Stomach (tissue), 9 donors: Measurements from ENCODE around the gene SLC12A7. TPM values are rescaled to one million over a fixed set of nuclear protein-coding genes. Genes with fewer than 3 reads are reported as not detected.

ENCODE experiments used
- DNase-seq, 2 donors: peaks; one replicate each; pipeline versions ENCODE4 v3.0.0 to v3.0.0-alpha.2; 2013 to 2019
- H3K27ac ChIP-seq, 5 donors: fragments of 200-600 bp in 4 of 5; sonication (generic) in 4 of 5; one replicate each; pipeline ENCODE4 v1.5.1; 2013 to 2019; ENCODE audit warnings: mild to moderate bottlenecking in 1 of 5, moderate library complexity in 1 of 5
- H3K27me3 ChIP-seq, 3 donors: fragments of 200-600 bp; sonication (generic); one replicate each; pipeline ENCODE4 v1.5.1; 2017 to 2019; ENCODE audit warnings: mixed run types in 1 of 3
- H3K36me3 ChIP-seq, 4 donors: fragments of 200-600 bp; sonication (generic); 1 replicate in 3 of 4; 2 replicates in 1 of 4; pipeline ENCODE4 v1.5.1; 2016 to 2019
- H3K4me1 ChIP-seq, 4 donors: fragments of 200-600 bp; sonication (generic); one replicate each; pipeline ENCODE4 v1.5.1; 2016 to 2019
- H3K4me3 ChIP-seq, 4 donors: fragments of 200-600 bp; sonication (generic) in 3 of 4; one replicate each; pipeline ENCODE4 v1.5.1; 2016 to 2019; ENCODE audit warnings: mild to moderate bottlenecking in 1 of 4
- H3K9me3 ChIP-seq, 4 donors: fragments of 200-600 bp; sonication (generic); one replicate each; pipeline ENCODE4 v1.5.1; 2016 to 2019
- CTCF ChIP-seq, 7 experiments: fragments of 450-650 bp in 4 of 7; fragments of 200-600 bp in 3 of 7; sonication (generic) in 3 of 7; IDR thresholded peaks; one replicate each; pipeline ENCODE4 v1.5.1; 2016 to 2019; ENCODE audit warnings: antibody characterized with exemption in 7 of 7, control low read depth in 2 of 7, mild to moderate bottlenecking in 1 of 7
- EP300 ChIP-seq: sonication (generic); formaldehyde crosslinking; IDR thresholded peaks from one replicate; pipeline ENCODE4 v1.6.1; 2017; ENCODE audit warnings: antibody characterized with exemption
- POLR2A ChIP-seq, 4 donors: fragments of 450-650 bp; IDR thresholded peaks; one replicate each; pipeline ENCODE4 v1.6.1; 2016; ENCODE audit warnings: antibody characterized with exemption in 4 of 4, control low read depth in 2 of 4, mild to moderate bottlenecking in 1 of 4, moderate library complexity in 1 of 4
- POLR2AphosphoS5 ChIP-seq, 3 donors: sonication (generic); formaldehyde crosslinking; IDR thresholded peaks; one replicate each; pipeline ENCODE4 v1.6.1; 2016; ENCODE audit warnings: antibody characterized with exemption in 3 of 3
- WGBS, 5 donors: extraction: QIAGEN DNeasy Blood & Tissue Kit in 3 of 5; methylation state at CpG; one replicate each; pipeline versions ENCODE4 v1.1.5 to v1.1.7; 2013 to 2018; 5-methylcytosine and 5-hydroxymethylcytosine counted together
- intact Hi-C: fragments of 100-400 bp; cut with DNase I; formaldehyde crosslinking; loops from one replicate; pipeline ENCODE4 v1.15.1; 2023; ENCODE audit warnings: low total_unique reads
- polyA plus RNA-seq, 3 donors: library from polyadenylated mRNA; stranded (reverse); fragments of 200-250 nt; gene quantifications; one replicate each; pipeline ENCODE4 v1.2.3, GENCODE V29; 2013
- total RNA-seq, 5 donors: library from RNA; depleted of rRNA; stranded (reverse); fragments of >200 nt; gene quantifications; one replicate each; pipeline versions ENCODE4 v1.1.0 to v1.2.3, GENCODE V29; 2014 to 2016
- donor health status: healthy with polysubstance abuse.
- donor health status: Bipolar disorder and iron deficiency.
- donor health status: healthy.

The SLC12A7 gene
- total and polyA plus RNA-seq, 8 donors: 4.7 to 346 (median 37.7) TPM

DNA sequence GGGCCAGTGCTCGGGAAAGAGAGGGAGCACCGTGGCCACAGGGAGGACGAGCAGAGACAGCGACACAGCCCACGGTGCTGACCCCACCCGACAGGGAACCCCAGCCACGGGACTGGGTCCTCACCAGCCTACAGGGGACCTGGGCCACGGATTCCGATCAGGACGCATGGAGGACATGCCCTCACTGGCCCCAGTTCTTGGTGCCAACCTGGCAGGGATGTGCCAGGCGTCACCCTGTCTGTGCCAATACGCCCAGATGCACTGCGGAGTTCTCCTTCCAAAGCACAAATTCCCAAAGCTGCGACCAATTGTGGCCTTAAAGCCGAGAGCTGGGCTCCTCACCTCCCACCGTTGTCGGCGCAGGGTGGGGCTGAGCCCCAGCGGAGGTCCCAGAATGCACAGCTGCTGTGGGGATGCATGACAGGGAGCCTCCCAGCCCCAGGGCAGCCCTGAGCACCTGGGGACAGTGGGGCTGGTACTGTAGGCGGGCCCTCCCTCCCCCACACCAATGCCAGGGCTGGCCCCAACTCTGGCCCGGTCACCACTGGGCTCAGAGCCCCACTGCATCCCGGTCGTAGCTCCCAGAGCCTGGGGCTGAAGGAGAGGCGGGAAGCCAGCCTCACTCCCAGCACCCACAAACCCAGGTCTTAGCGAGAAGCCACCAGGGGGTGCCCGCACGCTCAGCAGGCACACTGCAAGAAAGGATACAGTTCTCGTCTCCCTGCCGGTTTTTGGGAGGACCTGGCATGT is 59.0 kb downstream of the SLC12A7 start:
- Histone ChIP-seq H3K4me3 (no peak overlapping the region), H3K27me3 (no peaks in the 10 kb centered on the region), H3K9me3 (no peaks in the 10 kb centered on the region), H3K36me3 (peaks cover 44 to 80% (median 76%) of the 10 kb centered on the region in 4 donors), H3K4me1 (no peaks in the 10 kb centered on the region), H3K27ac (no peak overlapping the region)
- TF ChIP-seq EP300 (no peak), POLR2AphosphoS5 (IDR thresholded peaks at IDR 0.05) (no peak), POLR2A (IDR thresholded peaks at IDR 0.05) (no peak), CTCF (IDR thresholded peaks at IDR 0.05) (no peak)
- DNase-seq: no peak
- WGBS, 5 donors: 85 to 93% (median 90%) methylated on average over 25 to 29 of the region's 29 CpGs
- intact Hi-C loops: no loop called here

- DNase-seq: no peak
- 83 to 92% (median 85%) methylated on average over 11 to 17 of the region's 17 CpGs for WGBS, 5 donors
- Histone ChIP-seq H3K27ac (no peak overlapping the region), H3K36me3 (peaks cover 43 to 72% (median 69%) of the 10 kb centered on the region in 4 donors), H3K4me3 (no peak overlapping the region), H3K27me3 (no peaks in the 10 kb centered on the region), H3K4me1 (no peaks in the 10 kb centered on the region), H3K9me3 (no peaks in the 10 kb centered on the region)
- TF ChIP-seq POLR2AphosphoS5 (IDR thresholded peaks at IDR 0.05) (no peak), CTCF (IDR thresholded peaks at IDR 0.05) (no peak), EP300 (no peak), POLR2A (IDR thresholded peaks at IDR 0.05) (no peak)
- intact Hi-C loops: no loop called here
These were observed 59.8 kb downstream of the SLC12A7 start for GRCh38 chr5:1052076-1052475.

GRCh38 chr5:1051366-1051720 is 60.5 kb downstream of the SLC12A7 start:
- Histone ChIP-seq H3K4me3 (no peak overlapping the region), H3K27me3 (no peaks in the 10 kb centered on the region), H3K36me3 (peaks cover 35 to 65% (median 62%) of the 10 kb centered on the region in 4 donors), H3K9me3 (no peaks in the 10 kb centered on the region), H3K27ac (no peak overlapping the region), H3K4me1 (no peaks in the 10 kb centered on the region)
- intact Hi-C loops: no loop called here
- WGBS, 5 donors: 87 to 91% (median 90%) methylated on average over 13 to 16 of the region's 16 CpGs
- DNase-seq: no peak
- no peak for TF ChIP-seq POLR2A (IDR thresholded peaks at IDR 0.05)
- TF ChIP-seq POLR2AphosphoS5 (IDR thresholded peaks at IDR 0.05): no peak
- TF ChIP-seq EP300: no peak
- TF ChIP-seq CTCF (IDR thresholded peaks at IDR 0.05): no peak

GRCh38 chr5:1050423-1051365 is 61.2 kb downstream of the SLC12A7 start:
- DNase-seq: no peak
- peaks cover 30 to 58% (median 55%) of the 10 kb centered on the region in 4 donors for H3K36me3 ChIP-seq
- TF ChIP-seq CTCF (IDR thresholded peaks at IDR 0.05): no peak
- TF ChIP-seq EP300: no peak
- TF ChIP-seq POLR2A (IDR thresholded peaks at IDR 0.05): no peak
- TF ChIP-seq POLR2AphosphoS5 (IDR thresholded peaks at IDR 0.05): no peak
- H3K27ac ChIP-seq: no peak overlapping the region
- no peaks in the 10 kb centered on the region for H3K9me3 ChIP-seq
- no peaks in the 10 kb centered on the region for H3K27me3 ChIP-seq
- H3K4me3 ChIP-seq: no peak overlapping the region
- intact Hi-C loops: no loop called here
- no peaks in the 10 kb centered on the region for H3K4me1 ChIP-seq
- WGBS, 5 donors: 76 to 82% (median 80%) methylated on average over 21 to 29 of the region's 29 CpGs
